Measurements from ENCODE around the gene EPDR1. TPM values are rescaled to one million over a fixed set of nuclear protein-coding genes. Genes with fewer than 3 reads are reported as not detected.
"Not testable (repeated sequence)": the region's sequence is repeated elsewhere in the genome, so short reads cannot be mapped to it uniquely, and the experiment has no call there.

Gene EPDR1
- total and polyA plus RNA-seq, 8 donors, result 2.4 to 12.3 (median 7.3) TPM

DNA sequence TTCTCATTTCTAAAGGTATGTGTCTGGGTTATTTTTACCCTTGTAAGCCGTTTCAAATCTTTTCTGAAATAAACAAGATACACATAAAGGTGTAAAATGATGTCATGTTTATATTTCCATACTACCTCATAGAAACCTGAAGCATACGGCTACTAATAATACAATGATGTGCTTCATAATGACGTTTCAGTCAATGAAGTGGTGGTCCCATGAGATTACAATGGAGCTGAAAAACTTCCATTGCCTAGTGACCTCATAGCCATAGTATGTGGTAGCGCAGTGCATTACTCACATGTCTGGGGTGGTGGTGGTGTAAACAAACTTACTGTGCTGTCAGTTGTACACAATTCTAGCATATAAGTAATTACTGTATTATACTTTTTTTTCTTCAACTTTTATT lies 24.9 kb downstream of the EPDR1 start:
- no peak for FAIRE-seq
- 76 to 84% methylated on average over 4 of the region's 4 CpGs for WGBS, 2 donors
- Histone ChIP-seq H3K36me3 (no peaks in the 10 kb centered on the region), H3K4me1 (peaks cover 14 to 34% (median 16%) of the 10 kb centered on the region in 3 donors), H3K27me3 (no peaks in the 10 kb centered on the region), H3K4me3 (no peak overlapping the region), H3K9me3 (no peaks in the 10 kb centered on the region), H3K27ac (no peak overlapping the region)
- intact Hi-C loops (cut with DNase I), result no loop called here
- TF ChIP-seq, protein P1, sequence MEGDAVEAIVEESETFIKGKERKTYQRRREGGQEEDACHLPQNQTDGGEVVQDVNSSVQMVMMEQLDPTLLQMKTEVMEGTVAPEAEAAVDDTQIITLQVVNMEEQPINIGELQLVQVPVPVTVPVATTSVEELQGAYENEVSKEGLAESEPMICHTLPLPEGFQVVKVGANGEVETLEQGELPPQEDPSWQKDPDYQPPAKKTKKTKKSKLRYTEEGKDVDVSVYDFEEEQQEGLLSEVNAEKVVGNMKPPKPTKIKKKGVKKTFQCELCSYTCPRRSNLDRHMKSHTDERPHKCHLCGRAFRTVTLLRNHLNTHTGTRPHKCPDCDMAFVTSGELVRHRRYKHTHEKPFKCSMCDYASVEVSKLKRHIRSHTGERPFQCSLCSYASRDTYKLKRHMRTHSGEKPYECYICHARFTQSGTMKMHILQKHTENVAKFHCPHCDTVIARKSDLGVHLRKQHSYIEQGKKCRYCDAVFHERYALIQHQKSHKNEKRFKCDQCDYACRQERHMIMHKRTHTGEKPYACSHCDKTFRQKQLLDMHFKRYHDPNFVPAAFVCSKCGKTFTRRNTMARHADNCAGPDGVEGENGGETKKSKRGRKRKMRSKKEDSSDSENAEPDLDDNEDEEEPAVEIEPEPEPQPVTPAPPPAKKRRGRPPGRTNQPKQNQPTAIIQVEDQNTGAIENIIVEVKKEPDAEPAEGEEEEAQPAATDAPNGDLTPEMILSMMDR (IDR thresholded peaks at IDR 0.05), result no peak
- DNase-seq, result no peak
- no peak for ATAC-seq

DNA sequence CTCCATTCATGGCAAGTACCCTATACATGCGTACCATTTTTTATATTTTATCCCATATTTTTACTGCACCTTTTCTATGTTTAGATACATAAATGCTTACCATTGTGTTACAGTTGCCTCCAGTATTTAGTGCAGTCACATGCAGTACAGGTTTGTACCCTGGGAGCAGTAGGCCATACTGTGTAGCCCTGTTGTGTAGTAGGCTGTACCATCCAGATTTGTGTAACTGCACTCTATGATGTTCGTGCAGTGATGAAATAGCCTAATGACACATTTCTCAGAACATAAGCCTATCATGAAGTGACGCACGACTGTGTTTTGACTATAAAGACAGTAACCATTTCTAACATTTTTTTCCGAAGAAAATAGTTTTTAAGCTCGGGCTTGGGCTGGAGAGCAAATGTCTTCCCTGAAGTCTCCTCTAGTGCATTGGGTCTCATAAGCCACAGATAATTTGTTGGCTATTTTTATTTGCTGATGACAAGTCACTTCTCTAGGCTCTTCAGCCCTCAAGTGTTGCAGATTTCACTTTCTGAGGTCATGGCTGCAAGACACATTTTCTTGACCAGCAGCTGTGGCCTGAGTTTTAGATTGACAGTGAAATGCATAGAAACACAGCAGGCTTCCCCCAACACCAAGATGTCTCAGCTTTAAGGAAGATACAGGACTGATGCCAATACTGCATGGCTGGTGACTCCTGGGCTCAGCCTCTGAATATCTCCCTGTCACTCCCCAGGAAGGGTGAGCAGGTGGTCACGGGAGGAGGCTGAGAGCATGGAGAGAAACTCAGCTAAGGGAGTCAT lies 26.9 kb downstream of the EPDR1 start:
- FAIRE-seq (no peak), ATAC-seq (no peak), DNase-seq (no peak)
- Histone ChIP-seq H3K36me3 (no peaks in the 10 kb centered on the region), H3K27me3 (no peaks in the 10 kb centered on the region), H3K27ac (no peak overlapping the region), H3K9me3 (no peaks in the 10 kb centered on the region), H3K4me1 (peaks cover 8 to 19% (median 13%) of the 10 kb centered on the region in 3 donors), H3K4me3 (no peak overlapping the region)
- intact Hi-C loops (cut with DNase I), result no loop called here
- 94 to 98% methylated on average over 7 of the region's 7 CpGs for WGBS, 2 donors
- TF ChIP-seq, protein P1 (IDR thresholded peaks at IDR 0.05), result no peak

DNA sequence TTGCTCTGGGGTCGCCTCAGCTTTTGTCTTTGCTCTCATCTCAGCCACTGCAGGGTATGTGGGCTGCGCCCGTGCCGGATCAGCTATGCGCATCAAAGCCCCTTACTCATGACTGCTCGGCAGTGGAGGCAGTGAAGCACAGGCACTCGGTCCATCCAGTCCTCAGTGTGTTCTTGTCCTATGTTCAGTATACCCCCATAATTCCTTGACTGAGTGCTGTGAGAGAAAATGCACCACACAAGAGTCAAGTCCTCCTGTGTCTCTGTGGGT lies 27.4 kb downstream of the EPDR1 start:
- Histone ChIP-seq H3K27ac (no peak overlapping the region), H3K4me3 (no peak overlapping the region), H3K9me3 (no peaks in the 10 kb centered on the region), H3K36me3 (no peaks in the 10 kb centered on the region), H3K4me1 (peaks cover 4 to 13% (median 9%) of the 10 kb centered on the region in 3 donors), H3K27me3 (no peaks in the 10 kb centered on the region)
- FAIRE-seq (no peak), DNase-seq (no peak), ATAC-seq (no peak)
- TF ChIP-seq, protein P1 (IDR thresholded peaks at IDR 0.05), result no peak
- intact Hi-C loops (cut with DNase I), result no loop called here
- WGBS, 2 donors, result 97 to 98% methylated on average over 7 of the region's 7 CpGs

DNA sequence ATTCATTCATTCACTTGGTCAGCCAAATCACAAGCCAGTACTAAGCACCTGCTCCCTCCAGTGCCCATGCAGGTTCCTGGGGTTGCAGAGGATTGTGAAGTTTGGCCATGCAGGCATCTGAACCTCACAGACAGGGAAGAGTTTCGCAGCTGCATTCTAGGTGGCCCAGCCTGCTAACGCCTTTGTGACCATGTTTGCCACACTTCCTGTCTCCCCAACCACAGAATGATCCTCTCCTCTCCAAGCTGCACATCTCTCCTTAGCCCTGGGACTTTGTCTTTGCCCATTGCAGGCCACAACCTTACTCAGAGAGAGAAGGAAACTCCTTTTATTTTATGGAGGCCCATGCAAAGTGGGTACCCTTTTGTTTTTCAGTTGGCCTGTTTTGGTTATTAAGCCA lies 31.8 kb downstream of the EPDR1 start:
- Histone ChIP-seq H3K27me3 (no peaks in the 10 kb centered on the region), H3K4me3 (no peak overlapping the region), H3K36me3 (no peaks in the 10 kb centered on the region), H3K27ac (no peak overlapping the region), H3K9me3 (no peaks in the 10 kb centered on the region), H3K4me1 (no peaks in the 10 kb centered on the region)
- FAIRE-seq (no peak), DNase-seq (no peak), ATAC-seq (no peak)
- 84 to 94% methylated on average over 2 of the region's 2 CpGs for WGBS, 2 donors
- intact Hi-C loops (cut with DNase I), result no loop called here
- TF ChIP-seq, protein P1 (IDR thresholded peaks at IDR 0.05), result no peak

DNA sequence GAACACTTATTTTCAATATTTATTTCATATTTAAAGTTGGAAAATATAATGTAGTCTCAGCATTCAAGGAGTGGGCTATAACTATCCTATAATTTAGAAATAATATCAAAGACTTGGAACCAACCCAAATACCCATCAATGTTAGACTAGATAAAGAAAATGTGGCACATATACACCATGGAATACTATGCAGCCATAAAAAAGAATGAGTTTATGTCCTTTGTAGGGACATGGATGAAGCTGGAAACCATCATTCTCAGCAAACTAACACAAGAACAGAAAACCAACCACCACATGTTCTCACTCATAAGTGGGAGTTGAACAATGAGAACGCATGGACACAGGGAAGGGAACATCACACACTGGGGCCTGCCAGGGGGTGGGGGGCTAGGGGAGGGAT lies 33.8 kb downstream of the EPDR1 start:
- WGBS, 2 donors, result 94 to 95% methylated on average over 1 of the region's 1 CpG
- H3K9me3 ChIP-seq; H3K4me3 ChIP-seq; DNase-seq; H3K36me3 ChIP-seq; FAIRE-seq; H3K27ac ChIP-seq; H3K27me3 ChIP-seq; ATAC-seq; H3K4me1 ChIP-seq; intact Hi-C loops (cut with DNase I): not testable (repeated sequence)
